ENCODE measurements around the gene REV3L. TPM values are rescaled to one million over a fixed set of nuclear protein-coding genes. Genes with fewer than 3 reads are reported as not detected.

Gene REV3L
- total and polyA plus RNA-seq, 5 donors: 8.2 to 30.1 (median 26.7) TPM

GRCh38 chr6:111379302-111379701 lies 103.7 kb downstream of the REV3L start:
- ATAC-seq (no peak), DNase-seq (no peak)
- intact Hi-C loops (cut with DNase I): no loop called here
- Histone ChIP-seq H3K9me3 (ENCODE audit: control insufficient read depth, low read length) (no peaks in the 10 kb centered on the region), H3K27me3 (ENCODE audit: control insufficient read depth, insufficient read depth) (no peaks in the 10 kb centered on the region), H3K4me1 (ENCODE audit: control insufficient read depth, insufficient read depth, low read length) (peaks cover 3% of the 10 kb centered on the region), H3K27ac (ENCODE audit: low read length) (no peak overlapping the region), H3K4me3 (ENCODE audit: low read length) (no peak overlapping the region)

DNA sequence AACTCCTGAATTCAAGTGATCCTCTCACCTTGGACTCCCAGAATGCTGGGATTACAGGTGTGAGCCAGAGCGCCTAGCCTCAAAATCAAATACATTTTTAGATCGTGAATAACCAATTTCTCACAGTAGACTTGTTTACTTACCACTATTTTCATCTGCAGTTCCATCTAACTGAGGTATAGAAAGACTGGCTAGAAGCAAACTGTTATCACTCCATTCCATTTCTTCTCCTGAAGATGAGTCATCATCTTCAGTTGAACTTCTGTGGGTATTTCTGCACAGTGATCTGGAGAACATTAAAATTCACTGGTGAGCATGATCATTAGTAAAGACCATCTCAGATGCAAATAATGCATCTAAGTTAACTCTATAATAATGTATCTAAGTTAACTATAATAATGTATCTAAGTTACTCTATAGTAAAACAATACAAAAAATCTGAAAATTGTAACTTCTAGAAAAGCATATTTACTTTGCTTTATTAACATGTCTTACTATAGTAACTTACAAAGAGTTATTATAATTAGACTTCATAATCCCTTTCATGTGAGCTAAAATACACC lies 105.4 kb downstream of the REV3L start:
- H3K4me1 ChIP-seq (ENCODE audit: control insufficient read depth, insufficient read depth, low read length): no peaks in the 10 kb centered on the region
- WGBS: 95% methylated on average over 2 of the region's 2 CpGs
- no peaks in the 10 kb centered on the region for H3K27me3 ChIP-seq (ENCODE audit: control insufficient read depth, insufficient read depth)
- DNase-seq (no peak), ATAC-seq (no peak)
- no peaks in the 10 kb centered on the region for H3K9me3 ChIP-seq (ENCODE audit: control insufficient read depth, low read length)
- H3K27ac ChIP-seq (ENCODE audit: low read length): no peak overlapping the region
- intact Hi-C loops (cut with DNase I): no loop called here
- no peak overlapping the region for H3K4me3 ChIP-seq (ENCODE audit: low read length)

DNA sequence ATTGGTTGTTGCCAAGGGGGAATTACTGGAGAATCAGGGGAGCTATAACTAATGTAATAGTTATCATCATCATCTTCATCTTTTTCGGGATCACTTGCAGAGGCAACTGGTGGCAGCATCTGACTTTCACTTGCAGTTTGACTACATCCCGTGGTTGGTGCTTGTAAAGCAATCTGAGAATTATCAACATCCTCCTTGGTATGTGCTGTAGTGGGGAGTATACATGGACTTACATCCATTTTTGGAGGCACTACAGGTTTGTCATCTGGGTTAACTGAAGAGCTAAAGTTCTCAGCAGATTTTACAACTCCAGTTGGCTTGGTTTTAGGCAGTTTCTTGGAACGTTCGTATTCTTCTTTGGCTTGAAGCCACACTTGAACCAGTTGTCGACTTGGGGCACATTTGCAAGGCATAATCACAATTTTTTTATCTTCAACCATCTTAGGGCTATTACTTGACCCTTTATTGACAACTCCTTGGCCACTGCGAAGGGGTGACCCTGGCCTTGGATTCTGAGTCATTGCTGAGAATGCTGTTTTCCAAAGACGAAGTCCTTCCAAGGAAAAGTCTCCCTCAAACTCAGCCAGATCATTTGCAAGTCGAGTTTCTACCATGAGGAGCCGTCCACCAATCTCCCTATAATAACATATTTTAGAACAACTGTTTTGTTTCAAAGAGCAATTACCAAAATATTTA lies 115.5 kb downstream of the REV3L start:
- no peaks in the 10 kb centered on the region for H3K9me3 ChIP-seq (ENCODE audit: control insufficient read depth, low read length)
- no peak overlapping the region for H3K4me3 ChIP-seq (ENCODE audit: low read length)
- no peaks in the 10 kb centered on the region for H3K4me1 ChIP-seq (ENCODE audit: control insufficient read depth, insufficient read depth, low read length)
- DNase-seq (peak in 1 of 3 donors; percentile 41), ATAC-seq (no peak)
- intact Hi-C loops (cut with DNase I): loop anchor here in 3 of 4 donors (10.0 kb wide), 2 partner anchors 107 to 277 kb away; no protein-coding TSS in a partner anchor
- H3K27ac ChIP-seq (ENCODE audit: low read length): no peak overlapping the region
- 69% methylated on average over 9 of the region's 9 CpGs for WGBS
- H3K27me3 ChIP-seq (ENCODE audit: control insufficient read depth, insufficient read depth): no peaks in the 10 kb centered on the region

DNA sequence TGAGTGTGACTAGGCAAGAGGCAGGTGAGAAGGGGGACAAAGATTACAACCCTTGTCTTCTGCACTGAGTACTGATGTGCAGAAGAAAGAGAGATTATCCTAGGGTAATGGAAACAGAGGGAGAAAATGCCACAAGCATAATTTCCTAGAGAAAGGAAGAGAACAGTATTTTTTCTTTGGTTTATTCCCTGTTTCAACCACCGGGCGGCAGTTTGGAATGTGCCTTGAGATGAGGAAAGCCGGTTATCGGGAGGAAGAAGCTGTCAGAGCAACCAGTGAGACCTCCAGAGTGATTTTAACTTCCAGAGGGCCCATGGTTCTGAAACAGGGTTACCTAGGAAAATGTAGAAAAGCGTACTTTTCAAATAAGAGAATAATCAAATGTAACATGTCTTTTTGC lies 121.4 kb downstream of the REV3L start:
- ATAC-seq: peak; percentile 47 to 74

GRCh38 chr6:111358454-111358853 lies 124.6 kb downstream of the REV3L start:
- no peak for DNase-seq
- Histone ChIP-seq H3K9me3 (ENCODE audit: control insufficient read depth, low read length) (no peaks in the 10 kb centered on the region), H3K27me3 (ENCODE audit: control insufficient read depth, insufficient read depth) (no peaks in the 10 kb centered on the region), H3K4me3 (ENCODE audit: low read length) (no peak overlapping the region), H3K27ac (ENCODE audit: low read length) (no peak overlapping the region), H3K4me1 (ENCODE audit: control insufficient read depth, insufficient read depth, low read length) (no peaks in the 10 kb centered on the region)
- ATAC-seq: no peak
- intact Hi-C loops (cut with DNase I): no loop called here
- WGBS: 69% methylated on average over 1 of the region's 1 CpG

More for the DNA sequence above, 121.4 kb downstream of the REV3L start:
- 24% methylated on average over 5 of the region's 5 CpGs for WGBS
- intact Hi-C loops (cut with DNase I): loop anchor here in 3 of 4 donors (10.0 kb wide), 2 partner anchors 113 to 283 kb away; no protein-coding TSS in a partner anchor
- H3K4me3 ChIP-seq (ENCODE audit: low read length): no peak overlapping the region
- no peaks in the 10 kb centered on the region for H3K4me1 ChIP-seq (ENCODE audit: control insufficient read depth, insufficient read depth, low read length)
- H3K27ac ChIP-seq (ENCODE audit: low read length): no peak overlapping the region
- no peaks in the 10 kb centered on the region for H3K27me3 ChIP-seq (ENCODE audit: control insufficient read depth, insufficient read depth)
- DNase-seq: peak in 2 of 3 donors; percentile 24 to 74
- no peaks in the 10 kb centered on the region for H3K9me3 ChIP-seq (ENCODE audit: control insufficient read depth, low read length)

GRCh38 chr6:111357705-111358104 lies 125.3 kb downstream of the REV3L start:
- Histone ChIP-seq H3K9me3 (ENCODE audit: control insufficient read depth, low read length) (no peaks in the 10 kb centered on the region), H3K27ac (ENCODE audit: low read length) (no peak overlapping the region), H3K4me3 (ENCODE audit: low read length) (no peak overlapping the region), H3K27me3 (ENCODE audit: control insufficient read depth, insufficient read depth) (no peaks in the 10 kb centered on the region), H3K4me1 (ENCODE audit: control insufficient read depth, insufficient read depth, low read length) (no peaks in the 10 kb centered on the region)
- intact Hi-C loops (cut with DNase I): no loop called here
- ATAC-seq (no peak), DNase-seq (no peak)

GRCh38 chr6:111356551-111356950 lies 126.5 kb downstream of the REV3L start:
- no peaks in the 10 kb centered on the region for H3K4me1 ChIP-seq (ENCODE audit: control insufficient read depth, insufficient read depth, low read length)
- DNase-seq: no peak
- no peak overlapping the region for H3K4me3 ChIP-seq (ENCODE audit: low read length)
- ATAC-seq: no peak
- no peaks in the 10 kb centered on the region for H3K27me3 ChIP-seq (ENCODE audit: control insufficient read depth, insufficient read depth)
- no peaks in the 10 kb centered on the region for H3K9me3 ChIP-seq (ENCODE audit: control insufficient read depth, low read length)
- 98% methylated on average over 1 of the region's 1 CpG for WGBS
- intact Hi-C loops (cut with DNase I): no loop called here
- no peak overlapping the region for H3K27ac ChIP-seq (ENCODE audit: low read length)

DNA sequence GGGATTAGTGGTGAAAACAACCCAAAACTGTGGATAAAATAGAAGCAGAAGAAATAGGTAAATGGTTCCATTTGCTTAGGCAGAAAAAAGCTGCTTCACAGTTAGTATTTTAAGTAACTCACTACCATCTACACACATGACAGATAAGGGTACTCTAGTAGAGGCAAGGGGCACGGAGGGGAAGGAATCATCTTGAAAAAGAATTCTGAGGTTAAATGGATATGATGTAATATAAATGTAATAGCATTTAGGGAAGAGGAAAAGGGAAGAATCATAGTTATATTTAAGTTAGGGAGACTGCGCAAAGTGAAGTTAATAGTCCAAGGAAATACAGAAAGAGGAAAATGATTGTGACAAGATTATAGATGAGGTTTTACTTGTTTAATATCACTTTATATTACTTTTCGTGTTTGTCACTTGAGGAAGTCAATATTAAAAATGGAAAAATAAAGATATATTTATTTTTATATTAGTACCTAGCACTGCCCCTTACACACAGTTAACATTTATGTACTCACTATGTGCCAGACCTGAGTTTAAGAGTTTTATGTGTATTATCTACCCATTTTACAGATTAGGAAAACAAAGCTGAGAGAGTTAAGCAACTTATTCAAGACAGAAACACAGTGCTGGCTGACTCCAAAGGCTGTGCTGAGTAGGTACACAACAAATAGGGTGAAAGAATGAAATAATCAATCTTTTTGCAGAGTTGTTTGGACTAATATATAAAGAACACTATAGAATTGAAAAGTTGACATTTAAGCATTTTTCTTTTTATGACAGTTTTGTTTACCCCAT lies 128.1 kb downstream of the REV3L start:
- intact Hi-C loops (cut with DNase I): no loop called here
- 74% methylated on average over 3 of the region's 3 CpGs for WGBS
- H3K27me3 ChIP-seq (ENCODE audit: control insufficient read depth, insufficient read depth): no peaks in the 10 kb centered on the region
- no peak for DNase-seq
- H3K4me3 ChIP-seq (ENCODE audit: low read length): no peak overlapping the region
- H3K4me1 ChIP-seq (ENCODE audit: control insufficient read depth, insufficient read depth, low read length): no peaks in the 10 kb centered on the region
- H3K27ac ChIP-seq (ENCODE audit: low read length): no peak overlapping the region
- ATAC-seq: no peak
- H3K9me3 ChIP-seq (ENCODE audit: control insufficient read depth, low read length): no peaks in the 10 kb centered on the region

GRCh38 chr6:111353912-111354462 lies 129.0 kb downstream of the REV3L start:
- no peaks in the 10 kb centered on the region for H3K9me3 ChIP-seq (ENCODE audit: control insufficient read depth, low read length)
- no peak for DNase-seq
- no peaks in the 10 kb centered on the region for H3K4me1 ChIP-seq (ENCODE audit: control insufficient read depth, insufficient read depth, low read length)
- H3K27me3 ChIP-seq (ENCODE audit: control insufficient read depth, insufficient read depth): no peaks in the 10 kb centered on the region
- ATAC-seq: peak; percentile 51 to 63
- intact Hi-C loops (cut with DNase I): no loop called here
- H3K4me3 ChIP-seq (ENCODE audit: low read length): no peak overlapping the region
- 52% methylated on average over 5 of the region's 5 CpGs for WGBS
- no peak overlapping the region for H3K27ac ChIP-seq (ENCODE audit: low read length)

GRCh38 chr6:111347589-111347988 lies 135.4 kb downstream of the REV3L start:
- Histone ChIP-seq H3K27me3 (ENCODE audit: control insufficient read depth, insufficient read depth) (no peaks in the 10 kb centered on the region), H3K9me3 (ENCODE audit: control insufficient read depth, low read length) (no peaks in the 10 kb centered on the region), H3K4me1 (ENCODE audit: control insufficient read depth, insufficient read depth, low read length) (no peaks in the 10 kb centered on the region), H3K27ac (ENCODE audit: low read length) (no peak overlapping the region), H3K4me3 (ENCODE audit: low read length) (no peak overlapping the region)
- intact Hi-C loops (cut with DNase I): no loop called here
- DNase-seq: no peak
- WGBS: 96% methylated on average over 3 of the region's 3 CpGs
- ATAC-seq: no peak

DNA sequence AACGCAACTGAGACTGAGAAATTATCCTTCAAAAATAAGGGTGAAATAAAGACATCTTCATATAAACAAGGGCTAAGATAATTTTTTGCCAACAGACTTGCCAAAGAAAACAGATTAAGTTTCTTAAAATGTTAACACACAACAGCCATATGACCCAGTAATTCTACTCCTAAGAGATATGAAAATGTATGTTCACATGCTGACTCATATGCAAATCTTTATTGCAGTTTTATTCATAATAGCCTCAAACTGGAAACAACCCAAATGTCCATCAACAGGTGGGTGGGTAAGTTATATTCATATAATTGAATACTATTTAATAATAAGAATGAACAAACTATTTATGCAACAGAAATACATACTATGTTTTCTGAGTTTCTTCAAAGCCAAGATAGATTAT lies 140.1 kb downstream of the REV3L start:
- 68% methylated on average over 1 of the region's 1 CpG for WGBS
- intact Hi-C loops (cut with DNase I): no loop called here

More for the DNA sequence above, 140.1 kb downstream of the REV3L start:
- DNase-seq (no peak), ATAC-seq (no peak)
- H3K9me3 ChIP-seq (ENCODE audit: control insufficient read depth, low read length): no peaks in the 10 kb centered on the region
- H3K4me1 ChIP-seq (ENCODE audit: control insufficient read depth, insufficient read depth, low read length): no peaks in the 10 kb centered on the region
- no peak overlapping the region for H3K4me3 ChIP-seq (ENCODE audit: low read length)
- no peaks in the 10 kb centered on the region for H3K27me3 ChIP-seq (ENCODE audit: control insufficient read depth, insufficient read depth)
- H3K27ac ChIP-seq (ENCODE audit: low read length): no peak overlapping the region

Data from right cardiac atrium (tissue), 5 donors.